GM21423 (cell line): ENCODE measurements around the gene MAGOHB.
"Not testable (repeated sequence)": the region's sequence is repeated elsewhere in the genome, so short reads cannot be mapped to it uniquely, and the experiment has no call there.

Experiments
- ATAC-seq: cut with Tn5 transposase; IDR thresholded peaks from one replicate; pipeline ENCODE4 v1.9.1; 2021; ENCODE audit warnings: mild to moderate bottlenecking, moderate library complexity; ENCODE audit not compliant: unreplicated experiment

Gene MAGOHB

DNA sequence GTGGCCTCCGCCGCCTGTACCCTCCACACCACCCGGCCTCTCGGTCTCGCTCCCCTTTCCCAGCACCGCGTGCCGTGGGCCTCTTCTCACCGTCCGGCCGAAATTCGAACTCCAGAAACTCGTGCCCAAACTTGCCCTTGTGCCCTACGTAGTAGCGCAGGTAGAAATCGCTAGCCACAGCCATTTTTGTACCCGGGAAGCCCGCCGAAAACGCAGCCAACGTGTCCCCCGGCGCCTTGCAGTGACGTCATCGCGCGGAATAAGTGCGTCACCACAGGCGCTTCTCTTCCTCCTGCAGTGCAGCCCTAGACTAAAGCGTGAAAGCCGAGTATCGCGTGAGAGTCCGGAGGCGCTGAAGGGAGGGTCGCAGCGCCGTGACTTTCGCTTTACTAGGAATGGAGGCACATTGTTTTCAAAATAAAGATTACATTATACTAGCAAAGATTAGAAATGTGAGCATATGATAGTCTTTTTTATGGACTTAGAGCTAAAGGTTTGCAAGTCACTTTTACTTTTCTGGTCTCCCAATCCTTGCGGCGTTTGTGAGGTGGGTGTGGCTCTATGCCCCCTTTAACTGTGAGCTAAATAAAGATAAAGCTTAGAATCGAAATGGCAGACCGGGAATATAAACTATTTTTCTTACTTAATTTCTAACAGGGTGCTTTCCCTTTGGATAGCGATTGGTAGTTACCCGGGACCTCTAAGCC, at the start of gene MAGOHB:
MAGOHB (minus strand) TSS at position 261 of the 707 bp plus-strand sequence; CDS start at position 184, 77 bp downstream.
- ATAC-seq, result peak; percentile 95

DNA sequence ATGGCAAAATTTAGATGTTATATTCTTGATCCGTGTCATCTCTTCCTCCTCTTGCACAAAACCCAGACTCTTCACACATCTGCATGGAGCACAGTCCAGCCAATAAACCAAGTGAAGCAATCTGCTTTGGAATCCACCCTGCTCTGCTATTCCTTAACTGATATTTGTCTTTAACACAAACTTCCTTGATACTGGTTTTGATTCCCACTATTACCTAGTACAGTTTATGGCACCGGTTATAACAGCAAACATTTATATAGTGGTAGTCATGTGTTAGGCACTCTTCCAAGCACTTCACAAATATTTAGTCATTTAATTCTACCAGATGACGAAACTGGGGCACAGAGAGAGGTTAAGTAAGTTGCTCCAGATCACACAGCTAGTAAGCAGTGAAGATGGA, 47.9 kb upstream of the MAGOHB start:
- ATAC-seq, result no peak

GRCh38 chr12:10654003-10654402, 40.6 kb upstream of the MAGOHB start:
- no peak for ATAC-seq

DNA sequence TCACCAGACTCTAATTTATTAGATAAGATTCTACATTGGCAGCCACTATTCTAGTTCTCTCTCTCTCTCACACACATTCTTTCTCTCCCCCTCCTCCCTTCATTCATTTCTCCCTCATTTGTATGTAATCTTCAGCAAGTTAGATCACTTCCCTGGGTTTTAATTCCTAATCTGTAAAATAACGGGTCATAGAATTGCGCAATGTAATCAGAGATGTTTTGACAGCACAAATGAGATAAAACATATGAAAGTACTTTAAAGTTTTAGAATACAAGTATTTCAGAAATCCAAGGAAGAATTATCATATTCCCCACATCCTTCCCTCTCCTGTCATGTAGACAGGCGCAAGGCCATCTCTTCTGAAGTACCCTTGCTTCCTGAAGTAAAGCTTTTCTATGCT, 38.8 kb upstream of the MAGOHB start:
- ATAC-seq, result no peak

GRCh38 chr12:10646576-10646975, 33.2 kb upstream of the MAGOHB start:
- ATAC-seq, result not testable (repeated sequence)

- no peak for ATAC-seq
Observed at GRCh38 chr12:10645910-10646309, 32.5 kb upstream of the MAGOHB start.

GRCh38 chr12:10641735-10642500, 28.5 kb upstream of the MAGOHB start:
- ATAC-seq, result no peak

- ATAC-seq, result no peak
Observed at GRCh38 chr12:10638728-10639127, 25.3 kb upstream of the MAGOHB start.

- no peak for ATAC-seq
Observed at GRCh38 chr12:10636611-10637010, 23.2 kb upstream of the MAGOHB start.

GRCh38 chr12:10636124-10636523, 22.7 kb upstream of the MAGOHB start:
- ATAC-seq, result no peak

- ATAC-seq, result no peak
Observed at GRCh38 chr12:10635306-10635705, 21.9 kb upstream of the MAGOHB start.

- no peak for ATAC-seq
Observed at GRCh38 chr12:10634427-10634826, 21.0 kb upstream of the MAGOHB start.

- no peak for ATAC-seq
Observed at GRCh38 chr12:10633541-10633940, 20.1 kb upstream of the MAGOHB start.

DNA sequence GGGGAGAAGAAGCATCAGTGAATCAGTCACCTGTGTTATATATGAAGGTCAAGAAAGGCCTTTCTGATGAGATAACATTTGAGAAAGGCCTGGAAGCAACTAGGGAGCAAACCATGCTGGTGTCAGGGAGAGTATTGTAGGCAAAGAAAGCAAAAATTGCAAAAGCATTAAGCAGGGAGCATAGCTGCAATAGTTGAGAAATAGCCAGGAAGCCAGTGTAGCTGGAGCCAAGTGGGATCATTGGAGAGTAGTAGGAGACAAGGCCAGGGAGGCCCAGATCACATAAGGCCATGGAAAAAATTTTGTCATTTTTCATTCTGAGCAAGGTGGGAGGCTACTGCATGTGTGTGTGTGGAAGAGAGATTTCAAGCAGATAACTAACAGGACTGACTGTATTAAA, 18.8 kb upstream of the MAGOHB start:
- ATAC-seq, result no peak

- no peak for ATAC-seq
Observed at GRCh38 chr12:10624605-10625004, 11.2 kb upstream of the MAGOHB start.

DNA sequence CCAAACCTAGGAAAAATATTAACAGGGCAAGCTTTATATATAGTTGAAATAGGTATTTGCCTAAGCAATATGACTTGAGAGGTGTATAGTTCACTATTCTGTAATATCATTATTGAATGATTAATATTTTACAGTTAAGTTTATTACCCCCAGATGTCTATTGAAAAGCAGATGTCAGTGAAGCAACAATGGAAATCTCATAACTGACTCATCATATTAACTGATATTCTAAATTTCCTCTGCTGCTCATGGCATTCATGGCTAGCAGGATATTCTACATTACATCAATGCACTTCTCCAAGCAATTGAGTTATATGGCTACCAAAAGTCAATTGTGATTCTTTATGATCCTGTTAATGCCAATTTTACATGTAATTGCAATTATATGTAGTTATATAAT, 9.7 kb upstream of the MAGOHB start:
- no peak for ATAC-seq

- ATAC-seq, result no peak
Observed at GRCh38 chr12:10621278-10621677, 7.9 kb upstream of the MAGOHB start.

DNA sequence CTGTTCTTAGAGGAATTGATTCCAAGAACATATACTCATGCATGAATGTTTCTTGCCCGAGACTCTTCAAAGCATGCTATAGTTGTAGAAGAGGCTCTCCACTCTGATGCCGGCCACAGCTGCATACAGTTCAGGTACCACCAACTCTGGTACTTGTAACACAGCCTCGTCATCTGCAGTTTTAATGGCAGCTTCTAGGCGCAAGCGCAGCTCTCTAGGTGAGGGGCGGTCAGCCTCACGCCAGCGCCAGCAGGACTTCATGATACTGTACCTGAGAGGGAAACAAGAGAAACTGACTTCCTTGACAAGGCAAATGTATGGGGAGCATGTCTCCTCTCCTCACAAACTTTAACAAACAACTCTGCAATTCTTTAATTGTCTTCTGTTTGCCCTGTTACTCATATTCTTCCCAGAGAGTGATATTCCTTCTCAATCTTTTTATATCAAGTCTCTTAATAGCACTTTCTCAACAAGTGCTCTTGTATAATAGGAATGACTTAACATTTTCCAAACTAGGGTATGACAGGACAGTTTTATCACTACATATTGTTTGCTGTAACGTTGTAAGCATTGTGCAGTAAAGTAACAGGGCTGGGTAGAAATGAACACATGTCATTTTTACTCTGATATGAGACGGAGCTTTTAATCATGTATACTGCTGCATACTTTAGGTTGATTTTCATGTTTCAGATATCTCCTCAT, 6.8 kb upstream of the MAGOHB start:
- ATAC-seq, result no peak

GRCh38 chr12:10618338-10618987, 5.1 kb upstream of the MAGOHB start:
- ATAC-seq, result no peak

- ATAC-seq, result no peak
Observed at GRCh38 chr12:10617863-10618262, 4.5 kb upstream of the MAGOHB start.

DNA sequence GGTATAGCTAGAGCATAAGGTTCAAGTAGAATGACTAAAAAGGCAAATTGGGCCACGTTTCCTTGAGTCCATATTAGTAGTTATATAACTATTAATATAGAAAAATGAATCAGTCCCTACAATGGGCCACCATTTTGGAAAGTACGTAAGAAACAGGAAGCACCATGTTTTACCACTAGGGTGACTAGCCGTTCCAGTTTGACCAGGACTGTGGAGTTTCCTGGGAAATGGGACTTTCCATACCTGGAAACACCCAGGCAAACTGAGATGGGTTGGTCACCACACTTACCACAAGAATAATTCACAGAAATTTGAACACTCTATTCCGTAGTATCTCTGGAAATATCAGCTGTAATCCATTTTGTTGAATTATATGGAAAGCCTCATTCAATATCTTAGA, 2.1 kb upstream of the MAGOHB start:
- ATAC-seq, result no peak
